ENCODE measurements around the gene IL10RB. TPM values are rescaled to one million over a fixed set of nuclear protein-coding genes. Genes with fewer than 3 reads are reported as not detected.

Gene IL10RB
- total RNA-seq, 1 experiment from 2014 or later = 18.2 TPM

GRCh38 chr21:33292724-33293123 lies 26.6 kb downstream of the IL10RB start:
- no peaks in the 10 kb centered on the region for H3K27me3 Mint-ChIP-seq (ENCODE audit: unreplicated experiment)
- H3K36me3 Mint-ChIP-seq (ENCODE audit: insufficient read depth, unreplicated experiment) = peaks cover 23% of the 10 kb centered on the region
- H3K27ac Mint-ChIP-seq (ENCODE audit: unreplicated experiment) = no peak overlapping the region
- peaks cover 17% of the 10 kb centered on the region for H3K4me1 Mint-ChIP-seq (ENCODE audit: low read depth, unreplicated experiment)
- no peak overlapping the region for H3K4me3 Mint-ChIP-seq (ENCODE audit: low read depth, unreplicated experiment)
- BruUV-seq (replicated peaks) = no TSS peak
- no peaks in the 10 kb centered on the region for H3K9me3 Mint-ChIP-seq (ENCODE audit: low read depth, unreplicated experiment)
- CTCF ChIA-PET = no interaction called here
- intact Hi-C loops (cut with micrococcal nuclease; ENCODE audit: unreplicated experiment) = no loop called here
- TF ChIP-seq CTCF (IDR thresholded peaks at IDR 0.05; ENCODE audit: unreplicated experiment) = no peak
- no peak for DNase-seq

DNA sequence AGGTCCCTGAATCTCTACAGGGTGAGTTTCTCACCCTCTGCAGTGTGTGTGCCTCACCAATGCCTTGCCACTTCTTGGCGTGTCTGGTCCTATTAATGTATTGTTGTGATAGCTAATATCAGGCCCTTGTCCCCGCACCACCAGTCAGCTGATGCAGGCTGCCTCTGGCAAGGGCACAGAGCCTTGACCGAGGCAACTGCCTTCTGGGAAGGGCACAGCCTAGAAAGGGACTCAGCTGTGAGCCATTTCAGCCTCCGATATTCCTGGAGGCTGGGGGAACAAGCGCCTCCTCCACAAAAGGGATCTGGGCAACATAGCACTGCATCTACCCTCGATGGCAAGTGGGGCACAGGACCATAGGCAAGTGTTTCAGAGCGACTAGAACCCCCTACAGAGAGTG lies 27.0 kb downstream of the IL10RB start:
- H3K9me3 Mint-ChIP-seq (ENCODE audit: low read depth, unreplicated experiment) = no peaks in the 10 kb centered on the region
- TF ChIP-seq CTCF (IDR thresholded peaks at IDR 0.05; ENCODE audit: unreplicated experiment) = no peak
- CTCF ChIA-PET = interaction anchor here (0.9 kb wide), 1 partner anchor 96 kb away, joined by 3 read pairs; no protein-coding TSS in a partner anchor
- no peak overlapping the region for H3K27ac Mint-ChIP-seq (ENCODE audit: unreplicated experiment)
- H3K4me1 Mint-ChIP-seq (ENCODE audit: low read depth, unreplicated experiment) = peaks cover 17% of the 10 kb centered on the region
- BruUV-seq (replicated peaks) = no TSS peak
- peaks cover 23% of the 10 kb centered on the region for H3K36me3 Mint-ChIP-seq (ENCODE audit: insufficient read depth, unreplicated experiment)
- no peak for DNase-seq
- no peaks in the 10 kb centered on the region for H3K27me3 Mint-ChIP-seq (ENCODE audit: unreplicated experiment)
- intact Hi-C loops (cut with micrococcal nuclease; ENCODE audit: unreplicated experiment) = no loop called here
- H3K4me3 Mint-ChIP-seq (ENCODE audit: low read depth, unreplicated experiment) = no peak overlapping the region

GRCh38 chr21:33293811-33294216 lies 27.6 kb downstream of the IL10RB start:
- no peaks in the 10 kb centered on the region for H3K9me3 Mint-ChIP-seq (ENCODE audit: low read depth, unreplicated experiment)
- CTCF ChIA-PET = interaction anchor here (0.7 to 0.9 kb wide), 2 partner anchors 43 to 97 kb away, joined by 3 read pairs; no protein-coding TSS in a partner anchor
- TF ChIP-seq CTCF (IDR thresholded peaks at IDR 0.05; ENCODE audit: unreplicated experiment) = no peak
- H3K27ac Mint-ChIP-seq (ENCODE audit: unreplicated experiment) = peak overlapping the region; percentile 40
- H3K27me3 Mint-ChIP-seq (ENCODE audit: unreplicated experiment) = no peaks in the 10 kb centered on the region
- peaks cover 18% of the 10 kb centered on the region for H3K36me3 Mint-ChIP-seq (ENCODE audit: insufficient read depth, unreplicated experiment)
- H3K4me3 Mint-ChIP-seq (ENCODE audit: low read depth, unreplicated experiment) = no peak overlapping the region
- no TSS peak for BruUV-seq (replicated peaks)
- intact Hi-C loops (cut with micrococcal nuclease; ENCODE audit: unreplicated experiment) = no loop called here
- peak; percentile 8 for DNase-seq
- H3K4me1 Mint-ChIP-seq (ENCODE audit: low read depth, unreplicated experiment) = peaks cover 18% of the 10 kb centered on the region

- Mint-ChIP-seq H3K27me3 (ENCODE audit: unreplicated experiment) (no peaks in the 10 kb centered on the region), H3K27ac (ENCODE audit: unreplicated experiment) (no peak overlapping the region), H3K9me3 (ENCODE audit: low read depth, unreplicated experiment) (no peaks in the 10 kb centered on the region), H3K4me1 (ENCODE audit: low read depth, unreplicated experiment) (peaks cover 29% of the 10 kb centered on the region), H3K36me3 (ENCODE audit: insufficient read depth, unreplicated experiment) (peaks cover 15% of the 10 kb centered on the region), H3K4me3 (ENCODE audit: low read depth, unreplicated experiment) (no peak overlapping the region)
- DNase-seq = no peak
- no TSS peak for BruUV-seq (replicated peaks)
- intact Hi-C loops (cut with micrococcal nuclease; ENCODE audit: unreplicated experiment) = no loop called here
- CTCF ChIA-PET = no interaction called here
- TF ChIP-seq CTCF (IDR thresholded peaks at IDR 0.05; ENCODE audit: unreplicated experiment) = no peak
Measured at GRCh38 chr21:33296156-33296555, 30.0 kb downstream of the IL10RB start.
